ENCODE results near the gene CEP170B. TPM values are rescaled to one million over a fixed set of nuclear protein-coding genes. Genes with fewer than 3 reads are reported as not detected.

CEP170B gene
- polyA plus RNA-seq, 2 donors = 19.8 to 37.5 TPM

GRCh38 chr14:104935026-104935650, 70.1 kb downstream of the CEP170B start:
- 41 to 55% methylated on average over 3 of the region's 3 CpGs for WGBS, 2 donors
- Histone ChIP-seq H3K4me1 (ENCODE audit: control insufficient read depth in 2 of 2, insufficient read depth in 2 of 2, low read length in 1 of 2) (peaks cover 3 to 7% of the 10 kb centered on the region in 2 donors), H3K27me3 (ENCODE audit: control insufficient read depth in 1 of 2, insufficient read depth in 2 of 2, low read length in 2 of 2) (no peaks in the 10 kb centered on the region), H3K9me3 (ENCODE audit: control insufficient read depth in 2 of 2, insufficient read depth in 1 of 2, low read depth in 1 of 2, low read length in 1 of 2) (no peaks in the 10 kb centered on the region), H3K36me3 (ENCODE audit: control insufficient read depth in 2 of 2, insufficient read depth in 2 of 2, low read length in 1 of 2) (peaks cover 0 to 14% of the 10 kb centered on the region in 2 donors), H3K4me3 (ENCODE audit: low read depth in 1 of 2, low read length in 2 of 2) (no peak overlapping the region), H3K27ac (ENCODE audit: low read depth in 2 of 2, low read length in 1 of 2) (peak overlapping the region in 1 of 2 donors; percentile 27)

- H3K4me1 ChIP-seq (ENCODE audit: control insufficient read depth in 2 of 2, insufficient read depth in 2 of 2, low read length in 1 of 2) = peaks cover 3 to 5% of the 10 kb centered on the region in 2 donors
- no peaks in the 10 kb centered on the region for H3K27me3 ChIP-seq (ENCODE audit: control insufficient read depth in 1 of 2, insufficient read depth in 2 of 2, low read length in 2 of 2)
- H3K9me3 ChIP-seq (ENCODE audit: control insufficient read depth in 2 of 2, insufficient read depth in 1 of 2, low read depth in 1 of 2, low read length in 1 of 2) = no peaks in the 10 kb centered on the region
- H3K36me3 ChIP-seq (ENCODE audit: control insufficient read depth in 2 of 2, insufficient read depth in 2 of 2, low read length in 1 of 2) = peaks cover 0 to 18% of the 10 kb centered on the region in 2 donors
- no peak overlapping the region for H3K27ac ChIP-seq (ENCODE audit: low read depth in 2 of 2, low read length in 1 of 2)
- WGBS, 2 donors = 44 to 70% methylated on average over 2 of the region's 2 CpGs
- H3K4me3 ChIP-seq (ENCODE audit: low read depth in 1 of 2, low read length in 2 of 2) = no peak overlapping the region
Measured at GRCh38 chr14:104935955-104936354, 70.9 kb downstream of the CEP170B start.

DNA sequence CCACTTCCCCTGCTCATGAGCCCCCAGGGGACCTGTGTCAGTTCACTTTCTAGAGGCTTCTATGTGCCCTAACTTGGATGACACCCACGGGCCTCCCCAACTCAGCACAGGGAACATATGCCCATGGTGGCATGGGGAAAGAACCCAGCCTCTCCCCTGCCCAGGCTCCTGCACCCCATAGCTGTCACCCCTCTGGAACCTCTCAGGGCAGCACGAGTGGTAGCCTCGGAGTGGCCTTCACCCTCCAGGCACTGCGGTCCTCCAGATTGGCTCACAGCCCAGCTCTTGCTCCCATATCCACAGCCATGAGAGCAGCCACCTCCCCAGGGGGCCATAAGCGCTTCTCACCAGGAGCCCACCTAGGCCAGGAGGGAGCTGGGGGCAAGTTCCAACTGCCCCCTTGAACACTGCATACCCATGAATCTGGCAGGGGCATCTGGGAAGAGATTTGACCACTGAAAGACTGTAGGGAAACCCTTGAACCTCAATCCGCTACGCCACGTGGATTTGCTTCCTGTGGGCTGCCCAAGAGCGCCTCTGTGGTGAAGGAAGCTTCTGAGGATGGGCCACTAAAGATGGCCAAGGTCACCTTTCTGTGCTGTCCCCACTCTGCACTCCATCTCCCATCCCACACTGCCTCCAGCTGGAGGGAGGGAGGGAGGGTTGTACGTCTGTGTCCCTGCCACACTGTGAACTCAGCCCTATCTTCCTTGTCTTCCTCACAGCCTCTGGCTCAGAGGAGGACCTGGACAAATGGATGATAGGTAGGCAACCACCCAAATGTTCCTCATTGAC, 71.5 kb downstream of the CEP170B start:
- H3K4me3 ChIP-seq (ENCODE audit: low read depth in 1 of 2, low read length in 2 of 2) = no peak overlapping the region
- H3K27me3 ChIP-seq (ENCODE audit: control insufficient read depth in 1 of 2, insufficient read depth in 2 of 2, low read length in 2 of 2) = no peaks in the 10 kb centered on the region
- no peak overlapping the region for H3K27ac ChIP-seq (ENCODE audit: low read depth in 2 of 2, low read length in 1 of 2)
- peaks cover 3 to 4% of the 10 kb centered on the region in 2 donors for H3K4me1 ChIP-seq (ENCODE audit: control insufficient read depth in 2 of 2, insufficient read depth in 2 of 2, low read length in 1 of 2)
- H3K9me3 ChIP-seq (ENCODE audit: control insufficient read depth in 2 of 2, insufficient read depth in 1 of 2, low read depth in 1 of 2, low read length in 1 of 2) = no peaks in the 10 kb centered on the region
- H3K36me3 ChIP-seq (ENCODE audit: control insufficient read depth in 2 of 2, insufficient read depth in 2 of 2, low read length in 1 of 2) = peaks cover 0 to 21% of the 10 kb centered on the region in 2 donors
- WGBS, 2 donors = 68 to 74% methylated on average over 10 of the region's 10 CpGs

DNA sequence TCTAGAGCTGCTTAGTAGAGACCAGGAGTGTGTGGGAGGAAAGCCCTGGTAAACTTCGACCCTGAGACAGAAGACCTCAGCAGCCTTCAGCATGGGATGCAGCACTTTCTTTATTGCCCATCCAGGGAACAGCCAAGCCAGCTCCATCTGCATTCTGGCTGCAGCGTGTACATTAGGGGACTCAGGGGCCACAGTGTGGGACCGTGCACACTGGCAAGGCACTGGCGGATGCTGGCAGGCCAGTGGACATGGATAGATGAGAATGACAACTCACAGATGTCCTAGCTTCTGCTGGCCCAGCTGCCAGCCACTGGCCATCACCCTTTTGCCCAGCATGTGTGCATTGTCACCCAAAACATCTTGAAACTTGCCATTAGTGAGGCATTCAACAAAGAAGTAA, 72.1 kb downstream of the CEP170B start:
- Histone ChIP-seq H3K27ac (ENCODE audit: low read depth in 2 of 2, low read length in 1 of 2) (no peak overlapping the region), H3K4me1 (ENCODE audit: control insufficient read depth in 2 of 2, insufficient read depth in 2 of 2, low read length in 1 of 2) (peaks cover 3 to 4% of the 10 kb centered on the region in 2 donors), H3K36me3 (ENCODE audit: control insufficient read depth in 2 of 2, insufficient read depth in 2 of 2, low read length in 1 of 2) (peaks cover 0 to 27% of the 10 kb centered on the region in 2 donors), H3K27me3 (ENCODE audit: control insufficient read depth in 1 of 2, insufficient read depth in 2 of 2, low read length in 2 of 2) (no peaks in the 10 kb centered on the region), H3K4me3 (ENCODE audit: low read depth in 1 of 2, low read length in 2 of 2) (no peak overlapping the region), H3K9me3 (ENCODE audit: control insufficient read depth in 2 of 2, insufficient read depth in 1 of 2, low read depth in 1 of 2, low read length in 1 of 2) (no peaks in the 10 kb centered on the region)
- 85 to 88% methylated on average over 4 of the region's 4 CpGs for WGBS, 2 donors

DNA sequence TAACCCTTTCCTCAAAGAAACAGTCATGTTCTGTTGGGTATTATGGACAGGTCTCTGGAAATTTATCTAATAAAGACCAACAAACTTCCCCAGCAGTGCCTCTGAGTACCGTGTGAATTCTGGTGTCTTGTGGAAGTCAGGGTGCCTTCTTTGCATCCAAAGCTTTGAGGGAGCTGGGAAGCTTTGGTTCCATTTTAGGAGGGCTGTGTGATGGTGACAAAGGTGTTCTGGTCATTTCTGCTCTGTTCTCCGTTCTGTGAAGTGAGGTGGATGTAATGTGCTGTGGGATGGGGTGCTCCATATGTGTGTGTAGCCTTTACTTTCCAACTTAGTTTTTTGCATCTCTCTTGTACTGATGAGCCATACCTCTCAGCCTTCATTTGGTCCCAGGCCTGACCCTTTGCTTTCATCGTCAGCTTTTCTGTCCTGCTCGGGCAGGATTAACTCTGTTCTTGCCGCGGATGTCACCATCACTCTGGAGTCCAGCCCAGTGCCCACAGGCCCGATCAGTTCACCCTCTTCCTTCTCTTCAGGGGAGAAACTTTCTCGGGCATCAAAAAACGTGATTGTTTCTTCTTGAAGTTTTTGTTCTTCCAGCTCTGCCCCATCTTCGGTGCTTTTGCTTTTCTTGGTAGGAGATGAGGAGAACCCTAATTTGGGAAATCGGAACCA, 72.8 kb downstream of the CEP170B start:
- peaks cover 3 to 4% of the 10 kb centered on the region in 2 donors for H3K4me1 ChIP-seq (ENCODE audit: control insufficient read depth in 2 of 2, insufficient read depth in 2 of 2, low read length in 1 of 2)
- H3K9me3 ChIP-seq (ENCODE audit: control insufficient read depth in 2 of 2, insufficient read depth in 1 of 2, low read depth in 1 of 2, low read length in 1 of 2) = no peaks in the 10 kb centered on the region
- H3K4me3 ChIP-seq (ENCODE audit: low read depth in 1 of 2, low read length in 2 of 2) = no peak overlapping the region
- peaks cover 0 to 28% of the 10 kb centered on the region in 2 donors for H3K36me3 ChIP-seq (ENCODE audit: control insufficient read depth in 2 of 2, insufficient read depth in 2 of 2, low read length in 1 of 2)
- 76 to 82% methylated on average over 11 of the region's 11 CpGs for WGBS, 2 donors
- no peak overlapping the region for H3K27ac ChIP-seq (ENCODE audit: low read depth in 2 of 2, low read length in 1 of 2)
- no peaks in the 10 kb centered on the region for H3K27me3 ChIP-seq (ENCODE audit: control insufficient read depth in 1 of 2, insufficient read depth in 2 of 2, low read length in 2 of 2)

DNA sequence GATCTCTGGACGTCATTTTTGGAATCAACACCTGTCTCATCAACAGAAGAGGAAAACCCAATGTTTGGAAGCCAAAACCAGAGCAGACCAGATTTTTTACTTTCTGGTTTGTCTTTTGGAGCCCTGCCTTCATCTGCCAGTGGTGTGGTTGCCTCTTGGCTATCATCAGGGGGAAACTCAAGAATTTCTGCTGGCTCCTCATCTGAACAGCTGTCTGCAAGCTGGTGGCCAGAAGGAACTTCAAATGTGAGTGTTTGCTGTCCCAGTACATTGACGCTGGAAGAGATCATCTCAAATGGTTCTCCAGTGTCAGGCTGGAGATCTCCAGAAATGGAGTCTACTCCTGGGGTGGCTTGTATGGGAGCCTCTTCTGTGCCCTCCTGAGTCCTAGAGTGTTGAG, 73.4 kb downstream of the CEP170B start:
- H3K27ac ChIP-seq (ENCODE audit: low read depth in 2 of 2, low read length in 1 of 2) = no peak overlapping the region
- WGBS, 2 donors = 62 to 66% methylated on average over 2 of the region's 2 CpGs
- no peak overlapping the region for H3K4me3 ChIP-seq (ENCODE audit: low read depth in 1 of 2, low read length in 2 of 2)
- H3K27me3 ChIP-seq (ENCODE audit: control insufficient read depth in 1 of 2, insufficient read depth in 2 of 2, low read length in 2 of 2) = no peaks in the 10 kb centered on the region
- peaks cover 0 to 28% of the 10 kb centered on the region in 2 donors for H3K36me3 ChIP-seq (ENCODE audit: control insufficient read depth in 2 of 2, insufficient read depth in 2 of 2, low read length in 1 of 2)
- no peaks in the 10 kb centered on the region for H3K9me3 ChIP-seq (ENCODE audit: control insufficient read depth in 2 of 2, insufficient read depth in 1 of 2, low read depth in 1 of 2, low read length in 1 of 2)
- H3K4me1 ChIP-seq (ENCODE audit: control insufficient read depth in 2 of 2, insufficient read depth in 2 of 2, low read length in 1 of 2) = peaks cover 3 to 4% of the 10 kb centered on the region in 2 donors

DNA sequence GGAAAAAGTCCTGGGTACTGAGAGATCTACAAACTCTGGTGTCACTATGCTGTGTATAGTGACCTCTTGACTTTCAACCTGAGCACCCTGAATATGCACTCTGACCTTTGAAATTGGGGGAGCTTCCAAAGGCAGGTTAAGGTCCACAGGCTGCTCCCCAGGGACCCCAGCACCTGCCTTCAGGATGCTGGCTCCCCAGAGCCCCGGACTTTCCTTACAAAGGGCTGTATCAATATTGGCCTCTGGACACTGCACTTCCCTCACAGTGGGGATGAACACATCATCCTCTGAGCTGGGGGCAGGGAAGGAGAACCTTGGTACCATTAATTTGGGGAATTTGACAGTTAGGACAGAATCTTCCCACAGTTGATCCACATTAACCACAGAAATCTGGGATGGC, 73.9 kb downstream of the CEP170B start:
- Histone ChIP-seq H3K27ac (ENCODE audit: low read depth in 2 of 2, low read length in 1 of 2) (no peak overlapping the region), H3K36me3 (ENCODE audit: control insufficient read depth in 2 of 2, insufficient read depth in 2 of 2, low read length in 1 of 2) (peaks cover 0 to 32% of the 10 kb centered on the region in 2 donors), H3K9me3 (ENCODE audit: control insufficient read depth in 2 of 2, insufficient read depth in 1 of 2, low read depth in 1 of 2, low read length in 1 of 2) (no peaks in the 10 kb centered on the region), H3K4me1 (ENCODE audit: control insufficient read depth in 2 of 2, insufficient read depth in 2 of 2, low read length in 1 of 2) (peaks cover 3 to 4% of the 10 kb centered on the region in 2 donors), H3K4me3 (ENCODE audit: low read depth in 1 of 2, low read length in 2 of 2) (no peak overlapping the region), H3K27me3 (ENCODE audit: control insufficient read depth in 1 of 2, insufficient read depth in 2 of 2, low read length in 2 of 2) (no peaks in the 10 kb centered on the region)
- 54 to 84% methylated on average over 1 of the region's 1 CpG for WGBS, 2 donors

GRCh38 chr14:104939666-104940410, 74.8 kb downstream of the CEP170B start:
- peaks cover 0 to 32% of the 10 kb centered on the region in 2 donors for H3K36me3 ChIP-seq (ENCODE audit: control insufficient read depth in 2 of 2, insufficient read depth in 2 of 2, low read length in 1 of 2)
- H3K4me3 ChIP-seq (ENCODE audit: low read depth in 1 of 2, low read length in 2 of 2) = no peak overlapping the region
- 59 to 75% methylated on average over 11 of the region's 11 CpGs for WGBS, 2 donors
- no peak overlapping the region for H3K27ac ChIP-seq (ENCODE audit: low read depth in 2 of 2, low read length in 1 of 2)
- H3K4me1 ChIP-seq (ENCODE audit: control insufficient read depth in 2 of 2, insufficient read depth in 2 of 2, low read length in 1 of 2) = peaks cover 0 to 3% of the 10 kb centered on the region in 2 donors
- H3K9me3 ChIP-seq (ENCODE audit: control insufficient read depth in 2 of 2, insufficient read depth in 1 of 2, low read depth in 1 of 2, low read length in 1 of 2) = no peaks in the 10 kb centered on the region
- H3K27me3 ChIP-seq (ENCODE audit: control insufficient read depth in 1 of 2, insufficient read depth in 2 of 2, low read length in 2 of 2) = no peaks in the 10 kb centered on the region

DNA sequence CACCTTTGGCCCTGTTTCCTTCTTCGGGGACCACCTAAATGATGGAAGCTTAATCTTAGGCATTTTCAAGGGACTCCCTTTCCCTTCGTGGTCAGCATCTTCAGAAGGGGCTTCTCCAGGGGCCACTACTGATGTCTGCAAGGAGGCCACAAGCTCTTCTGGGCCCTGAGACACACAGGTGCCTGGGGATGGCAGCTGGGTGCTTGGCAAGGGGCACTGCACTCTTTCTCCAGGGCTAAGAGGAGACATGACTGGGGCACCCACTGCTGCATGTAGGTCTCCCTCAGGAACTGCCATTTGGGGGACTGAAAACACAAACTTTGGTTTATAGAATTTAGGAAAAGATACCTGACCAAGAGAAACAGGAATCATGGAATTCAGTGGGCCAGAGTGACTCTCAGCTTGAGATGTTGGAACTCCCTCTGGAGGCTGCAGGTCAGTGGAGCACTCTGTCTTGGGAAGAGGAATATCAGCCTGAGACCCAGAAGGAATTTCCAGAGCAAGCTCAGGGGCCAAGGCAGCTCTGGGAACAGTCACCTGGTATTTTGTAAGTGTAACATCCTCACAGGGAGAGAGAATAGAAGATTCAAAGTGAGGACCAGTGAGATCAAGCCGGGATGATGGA, 75.6 kb downstream of the CEP170B start:
- Histone ChIP-seq H3K4me3 (ENCODE audit: low read depth in 1 of 2, low read length in 2 of 2) (no peak overlapping the region), H3K36me3 (ENCODE audit: control insufficient read depth in 2 of 2, insufficient read depth in 2 of 2, low read length in 1 of 2) (peaks cover 0 to 32% of the 10 kb centered on the region in 2 donors), H3K27me3 (ENCODE audit: control insufficient read depth in 1 of 2, insufficient read depth in 2 of 2, low read length in 2 of 2) (no peaks in the 10 kb centered on the region), H3K4me1 (ENCODE audit: control insufficient read depth in 2 of 2, insufficient read depth in 2 of 2, low read length in 1 of 2) (peaks cover 0 to 3% of the 10 kb centered on the region in 2 donors), H3K9me3 (ENCODE audit: control insufficient read depth in 2 of 2, insufficient read depth in 1 of 2, low read depth in 1 of 2, low read length in 1 of 2) (no peaks in the 10 kb centered on the region), H3K27ac (ENCODE audit: low read depth in 2 of 2, low read length in 1 of 2) (no peak overlapping the region)
- 75 to 80% methylated on average over 3 of the region's 3 CpGs for WGBS, 2 donors
